ENCODE results near the gene FAM171A1.

DNA sequence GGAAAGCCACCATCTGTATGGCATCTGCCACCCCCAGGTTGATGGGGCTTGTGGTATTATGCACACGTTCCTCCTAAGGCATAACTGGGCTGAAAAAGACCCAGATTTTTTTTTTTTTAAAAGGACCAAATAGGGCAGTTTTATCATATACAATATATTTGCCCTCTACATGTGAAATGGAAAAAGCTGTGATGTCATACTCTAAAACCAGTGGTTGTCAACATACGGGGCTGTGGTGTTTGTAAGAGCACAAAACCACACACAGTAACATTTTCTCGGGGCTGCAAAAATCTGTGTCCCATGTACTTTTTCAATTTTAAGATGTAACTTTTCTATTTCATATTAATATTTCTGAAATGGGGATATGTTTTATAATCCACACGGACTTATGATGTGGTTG is 34.9 kb downstream of the FAM171A1 start:
- TF ChIP-seq GATA2 (IDR thresholded peaks at IDR 0.05; ENCODE audit: low read depth, low read length) (no peak), GATA3 (IDR thresholded peaks at IDR 0.05; ENCODE audit: low read depth, low read length) (no peak)
